GM12878 (cell line): Measurements from ENCODE around the gene ING1. TPM values are rescaled to one million over a fixed set of nuclear protein-coding genes. Genes with fewer than 3 reads are reported as not detected.

ENCODE experiments used
- ATAC-seq: fragments of 200-7000 bp; cut with Tn5 transposase; 3 replicates; pipeline ENCODE4 v1.9.1; 2020; ENCODE audit warnings: mild to moderate bottlenecking, moderate library complexity
- BruUV-seq: library from RNA; stranded (reverse); fragments of 400-500 nt; replicated peaks from 2 replicates; lab custom pipeline; 2021; lab: Mats Ljungman, UMichigan
- CTCF ChIA-PET: fragments of 300-600 bp; sonication (Branson Sonifier 250); formaldehyde crosslinking; extraction: SDS; loops from one replicate; lab custom pipeline; 2021; ENCODE audit warnings: inconsistent platforms; lab: Yijun Ruan, JAX
- POLR2A ChIA-PET: fragments of 350-600 bp; formaldehyde crosslinking; extraction: SDS; loops from one replicate; lab custom pipeline; 2021; ENCODE audit warnings: inconsistent platforms; lab: Charles Lee
- RAD21 ChIA-PET: fragments of 300-600 bp; sonication (Branson Sonifier 250); formaldehyde crosslinking; loops from one replicate; lab custom pipeline; 2023; ENCODE audit warnings: antibody characterized with exemption; ENCODE audit not compliant: unreplicated experiment; lab: Charles Lee
- SMC1A ChIA-PET: fragments of 300-600 bp; sonication (Branson Sonifier 250); formaldehyde crosslinking; loops from one replicate; lab custom pipeline; 2023; ENCODE audit not compliant: unreplicated experiment, uncharacterized antibody; lab: Charles Lee
- DNase-seq: peaks from one replicate; pipeline ENCODE4 v3.0.0-alpha.2; 2011; ENCODE audit warnings: low read depth, low spot score
- FAIRE-seq: peaks from 3 replicates; lab custom pipeline; 2011; peaks lifted over from hg19 to GRCh38; lab: Jason Lieb, UNC
- H2AFZ ChIP-seq: 2 replicates; pipeline ENCODE4 v1.6.0; 2011; ENCODE audit warnings: low read depth, low read length, control low read depth; ENCODE audit not compliant: control insufficient read depth
- H3K27ac ChIP-seq: 2 replicates; pipeline ENCODE4 v1.5.1; 2011; ENCODE audit warnings: control low read depth; ENCODE audit not compliant: control insufficient read depth, insufficient read depth
- H3K27me3 ChIP-seq, 2 experiments: replicated peaks in 1 of 2; 2 replicates each; pipeline versions ENCODE4 v1.6.0 to v1.6.1; 2011; ENCODE audit warnings: low read length in 1 of 2; ENCODE audit not compliant: control insufficient read depth in 2 of 2, insufficient read depth in 2 of 2
- H3K36me3 ChIP-seq, 2 experiments: 2 replicates each; pipeline ENCODE4 v1.5.1; 2011; ENCODE audit warnings: low read length in 1 of 2; ENCODE audit not compliant: control insufficient read depth in 2 of 2, insufficient read depth in 2 of 2
- H3K4me1 ChIP-seq: 2 replicates; pipeline ENCODE4 v1.6.1; 2011; ENCODE audit warnings: mild to moderate bottlenecking, low read length, moderate library complexity, mixed read lengths; ENCODE audit not compliant: control insufficient read depth, insufficient read depth
- H3K4me2 ChIP-seq: 2 replicates; pipeline ENCODE4 v1.6.0; 2011; ENCODE audit warnings: control low read depth; ENCODE audit not compliant: control insufficient read depth, insufficient read depth
- H3K4me3 ChIP-seq: fragments of 200-600 bp; sonication (generic); 2 replicates; pipeline ENCODE4 v1.5.1; 2016
- H3K79me2 ChIP-seq: 2 replicates; pipeline ENCODE4 v1.6.0; 2011; ENCODE audit warnings: low read length; ENCODE audit not compliant: control insufficient read depth, insufficient read depth
- H3K9ac ChIP-seq: 2 replicates; pipeline ENCODE4 v1.8.0; 2011; ENCODE audit warnings: low read length, control low read depth, mixed read lengths; ENCODE audit not compliant: control insufficient read depth, insufficient read depth
- H3K9me3 ChIP-seq: replicated peaks from 3 replicates; pipeline ENCODE4 v1.5.1; 2011; ENCODE audit warnings: mild to moderate bottlenecking, low read length; ENCODE audit not compliant: control insufficient read depth, insufficient read depth
- H4K20me1 ChIP-seq: 2 replicates; pipeline ENCODE4 v1.6.0; 2011; ENCODE audit not compliant: control insufficient read depth, insufficient read depth
- BACH1 ChIP-seq: fragments of 450-650 bp; IDR thresholded peaks from 2 replicates; pipeline ENCODE4 v1.6.1; 2017; ENCODE audit warnings: mild to moderate bottlenecking, borderline replicate concordance
- CREM ChIP-seq: IDR thresholded peaks from 2 replicates; pipeline ENCODE4 v1.6.1; 2014; ENCODE audit warnings: antibody characterized with exemption, low read depth
- FOXM1 ChIP-seq: IDR thresholded peaks from 2 replicates; pipeline ENCODE4 v1.6.1; 2012; ENCODE audit warnings: low read depth, mild to moderate bottlenecking, inconsistent platforms, low read length, moderate library complexity
- KAT2A ChIP-seq: conservative IDR thresholded peaks from 2 replicates; pipeline ENCODE4 v1.6.1; 2011; ENCODE audit warnings: low read depth, low read length; ENCODE audit not compliant: control insufficient read depth
- NFXL1 ChIP-seq: fragments of 450-650 bp; IDR thresholded peaks from 2 replicates; pipeline ENCODE4 v1.6.1; 2017; ENCODE audit warnings: antibody characterized with exemption, mild to moderate bottlenecking, borderline replicate concordance
- SMC3 ChIP-seq: IDR thresholded peaks from 2 replicates; pipeline ENCODE4 v1.6.1; 2011; ENCODE audit warnings: low read length, improper control_type of control experiment, borderline replicate concordance
- USF2 ChIP-seq: IDR thresholded peaks from 2 replicates; pipeline ENCODE4 v1.6.1; 2011; ENCODE audit warnings: low read depth, low read length, improper control_type of control experiment, borderline replicate concordance
- WGBS: methylation state at CpG from one replicate; pipeline ENCODE4 v1.1.6; 2016; ENCODE audit warnings: low lambda C conversion rate; ENCODE audit not compliant: insufficient replicate concordance, insufficient coverage; ENCODE audit errors: missing lambda C conversion rate; 5-methylcytosine and 5-hydroxymethylcytosine counted together
- in situ Hi-C: fragments of 300-500 bp; cut with MboI; formaldehyde crosslinking; loops from 9 replicates; pipeline ENCODE4 v1.14.3; 2018; ENCODE audit warnings: mixed read lengths
- intact Hi-C: fragments of 100-400 bp; cut with micrococcal nuclease; formaldehyde crosslinking; loops from one replicate; pipeline ENCODE4 v1.14.2; 2022; ENCODE audit not compliant: unreplicated experiment
- polyA plus RNA-seq, 11 experiments: library from polyadenylated mRNA; depleted of rRNA in 4 of 11; unstranded in 6 of 11; stranded (reverse) in 5 of 11; fragments of >200 nt; fragmentation: Nextera tagmentation in 4 of 11; fragmentation: Illumina TruSeq in 1 of 11; extraction: Ambion mirVana in 4 of 11; extraction: Trizol in 1 of 11; gene quantifications; 1 replicate in 1 of 11; 2 replicates in 10 of 11; pipeline versions ENCODE4 v1.2.1 to v1.2.3, GENCODE V29; 2011 to 2016; ENCODE audit warnings: inconsistent platforms in 2 of 11, missing spikeins in 2 of 11, low read depth in 1 of 11
- total RNA-seq, 4 experiments: library from RNA; depleted of rRNA in 3 of 4; stranded (reverse); fragments of >200 nt in 3 of 4; fragmentation: Illumina TruSeq in 1 of 4; extraction: Trizol in 1 of 4; gene quantifications; 2 replicates each; pipeline versions ENCODE4 v1.2.1 to v1.2.3, GENCODE V29; 2013 to 2021

The ING1 gene
- total and polyA plus RNA-seq, 10 of the 15 experiments (the other 5 are each of a cell fraction or from before 2014, with no cell fraction given) = 1.3 to 20.4 (median 13.1) TPM

GRCh38 chr13:110772091-110772984, 58.8 kb downstream of the ING1 start:
- Histone ChIP-seq H3K4me2 (no peak overlapping the region), H3K79me2 (no peaks in the 10 kb centered on the region), H3K27ac (no peak overlapping the region), H2AFZ (no peak overlapping the region), H3K9me3 (no peaks in the 10 kb centered on the region), H3K27me3 (no peaks in the 10 kb centered on the region), H3K9ac (no peak overlapping the region), H3K4me1 (no peaks in the 10 kb centered on the region), H3K36me3 (no peaks in the 10 kb centered on the region), H3K4me3 (no peak overlapping the region), H4K20me1 (no peaks in the 10 kb centered on the region)
- ChIA-PET CTCF (interaction anchor here (1.4 kb wide), 1 partner anchor 47 kb away, joined by 3 read pairs; no protein-coding TSS in a partner anchor), SMC1A (no interaction called here), RAD21 (no interaction called here), POLR2A (no interaction called here)
- FAIRE-seq (no peak), DNase-seq (no peak), ATAC-seq (no peak)
- no peak for TF ChIP-seq CREM
- no peak for TF ChIP-seq KAT2A
- TF ChIP-seq SMC3 = no peak
- no peak for TF ChIP-seq FOXM1
- TF ChIP-seq USF2 = no peak
- TF ChIP-seq BACH1 = no peak
- no peak for TF ChIP-seq NFXL1
- WGBS = 55% methylated on average over 13 of the region's 13 CpGs
- intact Hi-C loops = no loop called here
- in situ Hi-C loops = no loop called here
- no TSS peak for BruUV-seq

Other genes starting within 250 kb of the ING1 start
- 14.6 and 18.2 TPM in 2 replicates for gene RAB20, start 152.0 kb upstream of the ING1 start, total RNA-seq (2014; rRNA removed)
- 7.8 and 8.7 TPM in 2 replicates for gene RAB20, start 152.0 kb upstream of the ING1 start, total RNA-seq (2014; rRNA removed; fragmentation: Illumina TruSeq; extraction: Trizol)
- 13.1 and 13.6 TPM in 2 replicates for gene RAB20, start 152.0 kb upstream of the ING1 start, total RNA-seq (2021)
- gene RAB20, start 152.0 kb upstream of the ING1 start, polyA plus RNA-seq (2011; rRNA removed) = 24.8 and 33.1 TPM in 2 replicates
- gene RAB20, start 152.0 kb upstream of the ING1 start, polyA plus RNA-seq (2014; fragmentation: Illumina TruSeq; extraction: Trizol) = 5.0 and 7.2 TPM in 2 replicates
- 1 to 10 TPM in 1 of 2 experiments, under 1 TPM in 1; 0.48 to 2.1 TPM for gene RAB20, start 152.0 kb upstream of the ING1 start, polyA plus RNA-seq (2014; fragmentation: Nextera tagmentation; extraction: Ambion mirVana)
- 14.7 and 14.8 TPM in 2 replicates for gene RAB20, start 152.0 kb upstream of the ING1 start, polyA plus RNA-seq (2014; rRNA removed)
- gene RAB20, start 152.0 kb upstream of the ING1 start, polyA plus RNA-seq (2016; fragmentation: Nextera tagmentation; extraction: Ambion mirVana) = 10 to 100 TPM in 1 of 2 experiments, 1 to 10 TPM in 1; 8.4 to 10.6 TPM
- gene NAXD, start 98.2 kb upstream of the ING1 start, total RNA-seq (2014; rRNA removed) = 16.9 and 18.2 TPM in 2 replicates
- gene NAXD, start 98.2 kb upstream of the ING1 start, total RNA-seq (2014; rRNA removed; fragmentation: Illumina TruSeq; extraction: Trizol) = 16.1 and 16.6 TPM in 2 replicates
- gene NAXD, start 98.2 kb upstream of the ING1 start, total RNA-seq (2021) = 30.0 and 30.2 TPM in 2 replicates
- gene NAXD, start 98.2 kb upstream of the ING1 start, polyA plus RNA-seq (2011; rRNA removed) = 29.3 and 36.2 TPM in 2 replicates
- gene NAXD, start 98.2 kb upstream of the ING1 start, polyA plus RNA-seq (2014; fragmentation: Illumina TruSeq; extraction: Trizol) = 12.8 and 18.2 TPM in 2 replicates
- gene NAXD, start 98.2 kb upstream of the ING1 start, polyA plus RNA-seq (2014; fragmentation: Nextera tagmentation; extraction: Ambion mirVana) = 1 to 10 TPM; 1.5 to 5.0 TPM
- gene NAXD, start 98.2 kb upstream of the ING1 start, polyA plus RNA-seq (2014; rRNA removed) = 29.3 and 30.3 TPM in 2 replicates
- gene NAXD, start 98.2 kb upstream of the ING1 start, polyA plus RNA-seq (2016; fragmentation: Nextera tagmentation; extraction: Ambion mirVana) = 10 to 100 TPM; 32.4 to 33.5 TPM
- gene CARS2, start 7.6 kb upstream of the ING1 start, total RNA-seq (2014; rRNA removed) = 85.6 and 88.3 TPM in 2 replicates
- 42.4 and 51.1 TPM in 2 replicates for gene CARS2, start 7.6 kb upstream of the ING1 start, total RNA-seq (2014; rRNA removed; fragmentation: Illumina TruSeq; extraction: Trizol)
- gene CARS2, start 7.6 kb upstream of the ING1 start, total RNA-seq (2021) = 69.2 and 76.9 TPM in 2 replicates
- 68.5 and 71.9 TPM in 2 replicates for gene CARS2, start 7.6 kb upstream of the ING1 start, polyA plus RNA-seq (2011; rRNA removed)
- gene CARS2, start 7.6 kb upstream of the ING1 start, polyA plus RNA-seq (2014; fragmentation: Illumina TruSeq; extraction: Trizol) = 27.5 and 38.6 TPM in 2 replicates
- gene CARS2, start 7.6 kb upstream of the ING1 start, polyA plus RNA-seq (2014; fragmentation: Nextera tagmentation; extraction: Ambion mirVana) = 1 to 10 TPM; 4.2 to 9.4 TPM
- 95.1 and 113 TPM in 2 replicates for gene CARS2, start 7.6 kb upstream of the ING1 start, polyA plus RNA-seq (2014; rRNA removed)
- 100 to 1,000 TPM in 1 of 2 experiments, 10 to 100 TPM in 1; 54.6 to 101 TPM for gene CARS2, start 7.6 kb upstream of the ING1 start, polyA plus RNA-seq (2016; fragmentation: Nextera tagmentation; extraction: Ambion mirVana)
- gene ANKRD10, start 201.4 kb downstream of the ING1 start, total RNA-seq (2014; rRNA removed) = 121 and 123 TPM in 2 replicates
- 99.9 and 134 TPM in 2 replicates for gene ANKRD10, start 201.4 kb downstream of the ING1 start, total RNA-seq (2014; rRNA removed; fragmentation: Illumina TruSeq; extraction: Trizol)
- 82.4 and 99.4 TPM in 2 replicates for gene ANKRD10, start 201.4 kb downstream of the ING1 start, total RNA-seq (2021)
- gene ANKRD10, start 201.4 kb downstream of the ING1 start, polyA plus RNA-seq (2011; rRNA removed) = 199 and 280 TPM in 2 replicates
- 54.8 and 70.4 TPM in 2 replicates for gene ANKRD10, start 201.4 kb downstream of the ING1 start, polyA plus RNA-seq (2014; fragmentation: Illumina TruSeq; extraction: Trizol)
- 10 to 100 TPM; 47.1 to 62.3 TPM for gene ANKRD10, start 201.4 kb downstream of the ING1 start, polyA plus RNA-seq (2014; fragmentation: Nextera tagmentation; extraction: Ambion mirVana)
- 90.2 and 90.8 TPM in 2 replicates for gene ANKRD10, start 201.4 kb downstream of the ING1 start, polyA plus RNA-seq (2014; rRNA removed)
- gene ANKRD10, start 201.4 kb downstream of the ING1 start, polyA plus RNA-seq (2016; fragmentation: Nextera tagmentation; extraction: Ambion mirVana) = 100 to 1,000 TPM in 1 of 2 experiments, 10 to 100 TPM in 1; 95.1 to 101 TPM